HAP-1 (cell line): ENCODE results near the gene C5orf15.
"Not testable (repeated sequence)": the region's sequence is repeated elsewhere in the genome, so short reads cannot be mapped to it uniquely, and the experiment has no call there.

ENCODE experiments used
- DNase-seq, 2 experiments: peaks; one replicate each; pipeline ENCODE4 v3.0.0-alpha.2; 2016 to 2020; ENCODE audit warnings: low spot score in 2 of 2
- H3K27me3 ChIP-seq: fragments of 250-450 bp; sonication (Bioruptor Pico); 2 replicates; pipeline ENCODE4 v1.5.1; 2020; ENCODE audit warnings: low read depth, mild to moderate bottlenecking, moderate library complexity
- H3K36me3 ChIP-seq: fragments of 250-450 bp; sonication (Bioruptor Pico); replicated peaks from 2 replicates; pipeline ENCODE4 v1.5.1; 2020; ENCODE audit warnings: mild to moderate bottlenecking
- H3K4me1 ChIP-seq: fragments of 250-450 bp; sonication (Bioruptor Pico); 2 replicates; pipeline ENCODE4 v1.5.1; 2020; ENCODE audit warnings: mild to moderate bottlenecking
- H3K4me3 ChIP-seq: fragments of 250-450 bp; sonication (Bioruptor Pico); 2 replicates; pipeline ENCODE4 v1.5.1; 2020; ENCODE audit warnings: mild to moderate bottlenecking, moderate library complexity
- H3K9me3 ChIP-seq: fragments of 250-450 bp; sonication (Bioruptor Pico); 2 replicates; pipeline ENCODE4 v1.5.1; 2020; ENCODE audit warnings: mild to moderate bottlenecking, moderate library complexity
- in situ Hi-C: fragments of 300-500 bp; cut with MboI; formaldehyde crosslinking; loops from 3 replicates; pipeline ENCODE4 v1.14.3; 2020; ENCODE audit warnings: low sequenced_read_pairs, inconsistent platforms, mixed read lengths

Gene C5orf15

GRCh38 chr5:133983674-133984073 lies 15.2 kb upstream of the C5orf15 start:
- H3K9me3 ChIP-seq, result no peaks in the 10 kb centered on the region
- in situ Hi-C loops, result no loop called here
- H3K27me3 ChIP-seq, result no peaks in the 10 kb centered on the region
- H3K4me3 ChIP-seq, result no peak overlapping the region
- DNase-seq, result no peak
- no peaks in the 10 kb centered on the region for H3K4me1 ChIP-seq
- H3K36me3 ChIP-seq, result peaks cover 86% of the 10 kb centered on the region

DNA sequence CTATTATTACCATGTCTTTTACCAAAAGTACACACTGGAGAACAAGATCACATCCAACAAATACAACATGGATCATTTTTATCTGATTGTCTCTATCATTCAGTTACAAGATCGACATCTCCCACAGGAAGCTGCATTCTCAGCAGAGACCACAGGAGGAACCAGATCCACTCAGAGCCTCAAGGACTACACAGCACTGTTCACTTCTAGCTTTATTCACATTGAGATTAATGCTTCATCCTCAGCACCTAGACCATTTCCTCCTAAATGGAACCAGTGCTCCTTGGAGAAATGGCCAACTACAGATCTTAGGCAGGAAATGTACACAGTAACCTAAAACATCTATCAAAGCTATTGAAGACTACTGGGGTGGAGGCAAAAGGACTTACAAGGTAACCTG lies 13.3 kb upstream of the C5orf15 start:
- H3K4me1 ChIP-seq, result no peaks in the 10 kb centered on the region
- DNase-seq, result no peak
- no peaks in the 10 kb centered on the region for H3K27me3 ChIP-seq
- no peaks in the 10 kb centered on the region for H3K9me3 ChIP-seq
- in situ Hi-C loops, result no loop called here
- no peak overlapping the region for H3K4me3 ChIP-seq
- H3K36me3 ChIP-seq, result peaks cover 86% of the 10 kb centered on the region

- H3K36me3 ChIP-seq, result peaks cover 87% of the 10 kb centered on the region
- no peak overlapping the region for H3K4me3 ChIP-seq
- no peaks in the 10 kb centered on the region for H3K9me3 ChIP-seq
- no peaks in the 10 kb centered on the region for H3K27me3 ChIP-seq
- H3K4me1 ChIP-seq, result no peaks in the 10 kb centered on the region
- in situ Hi-C loops, result no loop called here
- DNase-seq, result no peak
Observed at GRCh38 chr5:133980652-133981051, 12.2 kb upstream of the C5orf15 start.

GRCh38 chr5:133978943-133979342 lies 10.5 kb upstream of the C5orf15 start:
- Histone ChIP-seq H3K4me1 (no peaks in the 10 kb centered on the region), H3K4me3 (no peak overlapping the region), H3K9me3 (no peaks in the 10 kb centered on the region), H3K36me3 (peaks cover 88% of the 10 kb centered on the region), H3K27me3 (no peaks in the 10 kb centered on the region)
- DNase-seq, result no peak
- in situ Hi-C loops, result no loop called here

- in situ Hi-C loops, result no loop called here
- no peaks in the 10 kb centered on the region for H3K27me3 ChIP-seq
- H3K4me3 ChIP-seq, result no peak overlapping the region
- no peaks in the 10 kb centered on the region for H3K9me3 ChIP-seq
- no peaks in the 10 kb centered on the region for H3K4me1 ChIP-seq
- peaks cover 90% of the 10 kb centered on the region for H3K36me3 ChIP-seq
- DNase-seq, result no peak
Observed at GRCh38 chr5:133977858-133978257, 9.4 kb upstream of the C5orf15 start.

DNA sequence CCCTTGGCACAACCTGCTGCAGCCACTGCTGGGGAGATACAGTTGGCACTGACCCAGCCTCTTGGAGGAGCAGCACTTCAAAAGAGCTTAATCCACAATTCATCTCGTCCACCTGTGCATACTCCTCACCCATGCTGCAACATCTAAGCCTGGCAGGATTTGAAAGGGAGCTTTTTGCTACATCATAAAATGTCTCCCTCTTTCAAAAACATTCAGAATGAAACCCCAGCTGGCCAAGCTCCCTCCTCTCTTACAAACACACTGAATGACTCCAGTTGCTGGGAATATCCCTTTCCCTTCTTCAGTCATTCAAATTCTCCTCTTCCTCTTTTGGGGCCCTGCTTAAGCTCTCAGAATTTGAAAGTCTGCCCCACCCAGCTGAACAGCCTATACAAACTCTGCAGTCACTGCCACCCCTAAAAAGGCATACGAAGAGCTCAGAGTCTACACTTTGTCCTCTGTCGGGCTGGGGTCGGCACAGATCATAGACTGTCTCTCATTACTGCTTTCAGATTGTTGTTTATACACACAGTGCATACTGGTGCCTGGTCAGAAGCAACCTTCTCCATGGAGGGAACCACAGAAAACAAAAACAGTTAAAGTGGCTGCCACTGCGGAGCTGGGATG lies 8.8 kb upstream of the C5orf15 start:
- no peak for DNase-seq
- H3K27me3 ChIP-seq, result no peaks in the 10 kb centered on the region
- no peaks in the 10 kb centered on the region for H3K9me3 ChIP-seq
- H3K4me1 ChIP-seq, result no peaks in the 10 kb centered on the region
- in situ Hi-C loops, result no loop called here
- H3K36me3 ChIP-seq, result peaks cover 89% of the 10 kb centered on the region
- H3K4me3 ChIP-seq, result no peak overlapping the region

DNA sequence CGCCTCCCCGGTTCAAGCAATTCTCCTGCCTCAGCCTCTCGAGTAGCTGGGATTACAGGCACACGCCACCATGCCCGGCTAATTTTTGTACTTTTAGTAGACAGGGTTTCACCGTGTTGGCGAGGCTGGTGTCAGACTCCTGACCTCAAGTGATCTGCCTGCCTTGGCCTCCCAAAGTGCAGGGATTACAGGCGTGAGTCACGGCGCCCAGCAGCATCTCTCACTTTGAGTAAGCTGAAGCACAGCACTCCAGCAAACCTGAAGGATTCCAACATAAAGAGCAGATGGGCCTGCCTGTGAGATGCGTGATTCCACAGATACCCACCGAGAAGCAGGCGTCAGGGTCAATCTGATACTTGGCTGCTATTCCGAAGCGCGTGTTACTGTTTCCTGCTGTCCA lies 7.1 kb upstream of the C5orf15 start:
- in situ Hi-C loops, result not testable (repeated sequence)
- peaks cover 80% of the 10 kb centered on the region for H3K36me3 ChIP-seq

DNA sequence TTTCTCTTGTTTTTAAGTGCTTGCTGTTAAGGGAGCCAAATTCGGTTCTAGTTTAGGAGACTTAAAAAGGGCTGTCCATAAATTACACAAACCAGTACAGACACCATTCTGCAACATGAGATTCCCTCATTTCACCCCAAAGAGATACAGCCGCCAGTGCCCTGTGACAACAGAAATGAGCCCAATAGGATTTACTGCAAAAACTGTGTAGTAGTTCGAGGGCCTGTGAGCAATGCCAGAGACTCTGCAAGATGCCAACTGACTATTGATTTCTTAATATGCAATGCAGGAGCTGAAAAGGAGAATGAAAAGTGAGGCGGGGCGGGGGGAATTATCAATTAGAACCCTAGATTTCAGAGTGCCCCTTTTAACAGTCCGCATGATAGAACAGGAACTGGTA lies 5.7 kb upstream of the C5orf15 start:
- H3K4me3 ChIP-seq, result no peak overlapping the region
- peaks cover 2% of the 10 kb centered on the region; the same call in 1 of the 2 replicates for H3K4me1 ChIP-seq
- no peaks in the 10 kb centered on the region for H3K27me3 ChIP-seq
- in situ Hi-C loops, result no loop called here
- DNase-seq, result no peak
- H3K9me3 ChIP-seq, result no peaks in the 10 kb centered on the region
- peaks cover 69% of the 10 kb centered on the region for H3K36me3 ChIP-seq

More for the DNA sequence above, 7.1 kb upstream of the C5orf15 start:
- H3K4me3 ChIP-seq, H3K4me1 ChIP-seq, H3K27me3 ChIP-seq, H3K9me3 ChIP-seq, DNase-seq: not testable (repeated sequence)

- Histone ChIP-seq H3K36me3 (peaks cover 41% of the 10 kb centered on the region), H3K4me1 (peaks cover 11% of the 10 kb centered on the region), H3K27me3 (no peaks in the 10 kb centered on the region), H3K9me3 (no peaks in the 10 kb centered on the region), H3K4me3 (no peak overlapping the region)
- no peak for DNase-seq
- in situ Hi-C loops, result no loop called here
Observed at GRCh38 chr5:133970325-133970909, 2.0 kb upstream of the C5orf15 start.

DNA sequence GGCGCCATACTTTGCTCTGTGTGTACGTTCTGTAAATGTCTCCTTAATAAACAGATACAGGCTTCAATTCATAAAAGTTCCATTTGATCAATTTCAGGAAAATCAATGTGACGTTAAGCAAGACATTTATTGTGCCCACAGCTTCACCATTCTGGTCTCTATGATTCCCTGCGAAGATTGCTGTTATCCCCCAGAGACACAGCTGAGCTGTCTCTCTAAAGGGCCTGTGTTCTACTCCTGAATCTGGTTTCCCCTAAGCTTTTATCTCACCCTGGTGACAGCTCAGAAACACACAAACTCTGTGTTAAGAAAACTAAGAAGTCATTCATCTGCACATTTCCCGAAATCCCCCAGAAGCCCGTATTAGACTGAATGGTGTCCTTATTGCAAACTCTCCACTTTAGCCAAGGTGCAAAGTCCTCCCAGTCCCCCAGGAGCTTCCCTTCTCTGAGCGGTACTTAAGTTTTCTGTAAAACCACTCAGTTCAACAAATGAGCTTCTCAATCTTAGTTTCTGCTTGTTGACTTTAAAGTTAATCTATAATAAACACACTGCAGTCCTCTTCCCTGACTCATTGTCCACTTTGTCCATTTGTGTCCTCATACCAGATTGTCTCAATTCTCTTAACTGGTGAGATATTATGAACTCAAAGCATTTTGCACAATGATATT lies 1.4 kb upstream of the C5orf15 start:
- in situ Hi-C loops, result no loop called here
- Histone ChIP-seq H3K27me3 (no peaks in the 10 kb centered on the region), H3K9me3 (no peaks in the 10 kb centered on the region), H3K4me1 (peaks cover 11% of the 10 kb centered on the region), H3K4me3 (no peak overlapping the region), H3K36me3 (peaks cover 34% of the 10 kb centered on the region)
- no peak for DNase-seq

DNA sequence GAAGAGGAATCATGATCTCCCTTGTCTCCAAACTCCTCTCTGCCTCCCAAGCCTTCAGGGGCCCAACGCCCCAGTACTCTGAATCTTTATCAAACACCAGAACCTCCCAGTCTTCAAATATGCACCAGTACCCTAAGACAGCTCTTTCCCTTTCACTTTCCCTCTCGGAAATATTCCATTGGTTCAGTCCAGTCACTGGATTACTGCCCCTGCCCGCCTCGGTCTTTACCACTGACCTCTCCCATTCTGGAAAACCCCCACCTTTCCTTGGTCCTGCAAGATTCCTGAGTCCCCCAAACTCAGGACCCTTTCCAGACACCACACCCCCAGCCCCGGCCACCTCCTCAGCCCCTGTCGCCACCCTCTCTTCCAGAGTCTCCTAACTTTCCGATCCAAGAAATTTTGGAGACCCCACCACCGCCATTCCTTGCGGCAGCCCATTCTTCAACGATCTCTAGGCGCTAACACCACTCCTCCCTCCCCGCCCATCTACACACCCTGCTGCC lies 674 bp downstream of the C5orf15 start:
- no peaks in the 10 kb centered on the region for H3K27me3 ChIP-seq
- H3K9me3 ChIP-seq, result no peaks in the 10 kb centered on the region
- peaks cover 11% of the 10 kb centered on the region for H3K4me1 ChIP-seq
- H3K4me3 ChIP-seq, result peak overlapping the region; percentile 96
- DNase-seq, result peak in 1 of 2 experiments; percentile 44
- peaks cover 14% of the 10 kb centered on the region for H3K36me3 ChIP-seq
- in situ Hi-C loops, result no loop called here

DNA sequence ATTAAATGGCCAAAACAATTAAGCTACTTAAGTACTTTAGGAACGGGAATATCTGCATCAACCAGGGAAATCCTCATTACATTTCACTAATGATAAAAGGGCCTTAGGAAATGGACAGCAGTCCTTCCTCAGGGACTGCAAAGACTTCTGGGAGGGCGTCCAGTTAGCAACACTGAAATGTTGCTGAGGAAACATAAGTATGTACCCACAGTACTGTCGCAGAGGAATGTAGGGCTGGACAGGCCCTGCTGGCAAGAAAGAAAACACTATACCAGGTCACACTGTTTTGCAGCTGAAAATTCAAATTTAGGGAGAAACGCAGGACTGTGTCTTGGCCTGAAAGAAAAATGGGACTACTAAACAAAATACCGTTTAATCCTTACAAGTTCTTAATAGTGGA lies 1.3 kb downstream of the C5orf15 start:
- in situ Hi-C loops, result no loop called here
- H3K36me3 ChIP-seq, result peaks cover 11% of the 10 kb centered on the region
- H3K27me3 ChIP-seq, result no peaks in the 10 kb centered on the region
- H3K4me1 ChIP-seq, result peaks cover 11% of the 10 kb centered on the region
- no peaks in the 10 kb centered on the region for H3K9me3 ChIP-seq
- H3K4me3 ChIP-seq, result peak overlapping the region; percentile 96
- no peak for DNase-seq

GRCh38 chr5:133966090-133966489 lies 2.3 kb downstream of the C5orf15 start:
- no peak overlapping the region for H3K4me3 ChIP-seq
- in situ Hi-C loops, result no loop called here
- H3K9me3 ChIP-seq, result no peaks in the 10 kb centered on the region
- H3K4me1 ChIP-seq, result peaks cover 11% of the 10 kb centered on the region
- H3K36me3 ChIP-seq, result peaks cover 3% of the 10 kb centered on the region
- DNase-seq, result no peak
- H3K27me3 ChIP-seq, result no peaks in the 10 kb centered on the region

DNA sequence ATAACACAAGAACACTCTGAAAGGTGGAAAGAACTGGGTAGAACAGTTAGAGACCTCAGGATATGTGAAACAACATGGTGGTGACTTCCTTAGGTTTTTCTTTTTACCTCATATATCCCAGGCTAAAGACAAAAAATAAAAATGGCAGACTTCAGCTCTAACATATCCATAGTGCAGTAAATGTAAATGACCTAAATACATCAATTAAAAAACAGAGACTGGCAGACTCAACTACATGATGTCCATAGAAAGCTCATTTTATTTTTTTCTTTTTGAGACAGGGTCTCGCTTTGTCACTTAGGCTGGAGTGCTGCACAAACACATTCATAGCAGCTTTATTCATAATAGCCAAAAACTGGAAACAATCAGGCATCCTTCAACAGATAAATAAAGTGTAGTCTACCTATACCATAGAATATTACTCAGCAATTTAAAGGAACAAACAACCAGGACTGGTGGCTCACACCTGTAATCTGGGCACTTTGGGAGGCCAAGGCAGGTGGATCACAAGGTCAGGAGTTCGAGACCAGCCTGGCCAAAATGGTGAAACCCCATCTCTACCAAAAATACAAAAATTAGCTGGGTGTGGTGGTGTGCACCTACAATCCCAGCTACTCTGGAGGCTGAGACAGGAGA lies 4.8 kb downstream of the C5orf15 start:
- no peaks in the 10 kb centered on the region for H3K9me3 ChIP-seq
- peaks cover 8% of the 10 kb centered on the region for H3K4me1 ChIP-seq
- H3K4me3 ChIP-seq, result no peak overlapping the region
- no peaks in the 10 kb centered on the region for H3K27me3 ChIP-seq
- no peak for DNase-seq
- in situ Hi-C loops, result no loop called here
- peaks cover 15% of the 10 kb centered on the region for H3K36me3 ChIP-seq
